Measurements from ENCODE around the gene FAM181B. TPM values are rescaled to one million over a fixed set of nuclear protein-coding genes. Genes with fewer than 3 reads are reported as not detected.

Gene FAM181B
- total and polyA plus RNA-seq, 8 donors: 0.31 to 2.6 (median 1.0) TPM; not detected in 4

- no peak for DNase-seq
- peaks cover 0 to 14% (median 0%) of the 10 kb centered on the region in 3 donors for H3K27me3 ChIP-seq
- H3K9me3 ChIP-seq: no peaks in the 10 kb centered on the region
- TF ChIP-seq POLR2AphosphoS5 (IDR thresholded peaks at IDR 0.05) (no peak), EP300 (IDR thresholded peaks at IDR 0.05) (no peak), CTCF (IDR thresholded peaks at IDR 0.05) (no peak), POLR2A (IDR thresholded peaks at IDR 0.05) (no peak)
- no peak overlapping the region for H3K4me3 ChIP-seq
- no peak overlapping the region for H3K27ac ChIP-seq
- no peaks in the 10 kb centered on the region for H3K36me3 ChIP-seq
- 51 to 56% (median 55%) methylated on average over 14 of the region's 14 CpGs for WGBS, 5 donors
- H3K4me1 ChIP-seq: no peaks in the 10 kb centered on the region
- intact Hi-C loops (cut with DNase I; ENCODE audit: low total_unique reads): loop anchor here (5.0 to 10.0 kb wide), 2 partner anchors 150 to 1103 kb away; no protein-coding TSS in a partner anchor
These were observed 19.1 kb downstream of the FAM181B start for GRCh38 chr11:82714346-82715174.

- peaks cover 0 to 14% (median 0%) of the 10 kb centered on the region in 3 donors for H3K27me3 ChIP-seq
- no peaks in the 10 kb centered on the region for H3K4me1 ChIP-seq
- H3K27ac ChIP-seq: no peak overlapping the region
- no peaks in the 10 kb centered on the region for H3K36me3 ChIP-seq
- DNase-seq: no peak
- H3K9me3 ChIP-seq: no peaks in the 10 kb centered on the region
- TF ChIP-seq EP300 (IDR thresholded peaks at IDR 0.05): no peak
- TF ChIP-seq POLR2AphosphoS5 (IDR thresholded peaks at IDR 0.05): no peak
- TF ChIP-seq POLR2A (IDR thresholded peaks at IDR 0.05): no peak
- TF ChIP-seq CTCF (IDR thresholded peaks at IDR 0.05): no peak
- intact Hi-C loops (cut with DNase I; ENCODE audit: low total_unique reads): loop anchor here (10.0 kb wide), 1 partner anchor 153 kb away; no protein-coding TSS in a partner anchor
- no peak overlapping the region for H3K4me3 ChIP-seq
These were observed 22.0 kb downstream of the FAM181B start for GRCh38 chr11:82711648-82712047.

- 77 to 91% (median 88%) methylated on average over 5 of the region's 5 CpGs for WGBS, 5 donors
- Histone ChIP-seq H3K27me3 (peaks cover 0 to 8% (median 0%) of the 10 kb centered on the region in 3 donors), H3K4me3 (no peak overlapping the region), H3K9me3 (no peaks in the 10 kb centered on the region), H3K36me3 (no peaks in the 10 kb centered on the region), H3K4me1 (no peaks in the 10 kb centered on the region), H3K27ac (no peak overlapping the region)
- intact Hi-C loops (cut with DNase I; ENCODE audit: low total_unique reads): no loop called here
- no peak for DNase-seq
- no peak for TF ChIP-seq POLR2AphosphoS5 (IDR thresholded peaks at IDR 0.05)
- TF ChIP-seq EP300 (IDR thresholded peaks at IDR 0.05): no peak
- TF ChIP-seq POLR2A (IDR thresholded peaks at IDR 0.05): no peak
- no peak for TF ChIP-seq CTCF (IDR thresholded peaks at IDR 0.05)
These were observed 29.9 kb downstream of the FAM181B start for GRCh38 chr11:82703796-82704195.

- Histone ChIP-seq H3K27ac (no peak overlapping the region), H3K4me3 (no peak overlapping the region), H3K27me3 (peaks cover 0 to 8% (median 0%) of the 10 kb centered on the region in 3 donors), H3K36me3 (no peaks in the 10 kb centered on the region), H3K9me3 (no peaks in the 10 kb centered on the region), H3K4me1 (no peaks in the 10 kb centered on the region)
- TF ChIP-seq POLR2AphosphoS5 (IDR thresholded peaks at IDR 0.05) (no peak), EP300 (IDR thresholded peaks at IDR 0.05) (no peak), POLR2A (IDR thresholded peaks at IDR 0.05) (no peak), CTCF (IDR thresholded peaks at IDR 0.05) (no peak)
- no peak for DNase-seq
- WGBS, 5 donors: 87 to 98% (median 89%) methylated on average over 2 of the region's 2 CpGs
- intact Hi-C loops (cut with DNase I; ENCODE audit: low total_unique reads): no loop called here
These were observed 30.4 kb downstream of the FAM181B start for GRCh38 chr11:82703226-82703625.

Data from stomach (tissue), 9 donors.